OCI-LY3 (cell line): Measurements from ENCODE around the gene PTPRN2.

Experiments
- CTCF ChIP-seq: fragments of 200-600, 300-600 bp; sonication (generic); IDR thresholded peaks from 2 replicates; pipeline ENCODE4 v1.5.1; 2014; ENCODE audit warnings: antibody characterized with exemption, low read length, low read depth
- EZH2phosphoT487 ChIP-seq: fragments of 200-600 bp; shearing (Covaris generic); IDR thresholded peaks from 2 replicates; pipeline ENCODE4 v1.6.1; 2018; ENCODE audit warnings: antibody characterized with exemption, mixed run types, low read depth

- TF ChIP-seq CTCF: no peak
- no peak for TF ChIP-seq EZH2phosphoT487
Observed at GRCh38 chr7:157507987-157508386, 1079.6 kb downstream of the PTPRN2 start.
